Activated CD4-positive, alpha-beta memory T cell treated with anti-CD3 and anti-CD28 coated beads, Interleukin-2, amount 10 ng/mL, durations not matched to agents 7 days and 5 days (primary cell): ENCODE data around the gene DBP. TPM values are rescaled to one million over a fixed set of nuclear protein-coding genes. Genes with fewer than 3 reads are reported as not detected.
"Not testable (repeated sequence)": the region's sequence is repeated elsewhere in the genome, so short reads cannot be mapped to it uniquely, and the experiment has no call there.

Source experiments
- CTCF ChIA-PET: fragments of 350-600 bp; sonication (Branson Sonifier 250); formaldehyde crosslinking; loops from one replicate; lab custom pipeline; 2021; ENCODE audit warnings: antibody characterized with exemption, inconsistent platforms; lab: Charles Lee
- POLR2A ChIA-PET: fragments of 350-600 bp; sonication (Branson Sonifier 250); formaldehyde crosslinking; loops from one replicate; lab custom pipeline; 2021; ENCODE audit warnings: antibody characterized with exemption; lab: Charles Lee
- DNase-seq: peaks from one replicate; pipeline ENCODE4 v3.0.0-alpha.2; 2020
- H3K27ac Mint-ChIP-seq: one replicate; pipeline ENCODE4 v1.8.0; 2021; ENCODE audit warnings: mild to moderate bottlenecking, mixed read lengths
- H3K27me3 Mint-ChIP-seq: one replicate; pipeline ENCODE4 v1.8.0; 2021; ENCODE audit warnings: mixed read lengths
- H3K36me3 Mint-ChIP-seq: one replicate; pipeline ENCODE4 v1.8.0; 2021; ENCODE audit warnings: low read depth, mixed read lengths
- H3K4me1 Mint-ChIP-seq: one replicate; pipeline ENCODE4 v1.8.0; 2021; ENCODE audit warnings: mixed read lengths
- H3K4me3 Mint-ChIP-seq: one replicate; pipeline ENCODE4 v1.8.0; 2021; ENCODE audit warnings: mild to moderate bottlenecking, mixed read lengths
- H3K9me3 Mint-ChIP-seq: one replicate; pipeline ENCODE4 v1.8.0; 2021; ENCODE audit warnings: mixed read lengths
- total RNA-seq, 2 experiments: library from RNA; stranded (reverse); gene quantifications; one replicate each; pipeline ENCODE4 v1.2.3, GENCODE V29; 2021

DBP gene
- total RNA-seq = 10 to 100 TPM; 18.7 to 19.1 TPM

- H3K4me3 Mint-ChIP-seq = peak within 1 kb of the TSS; percentile 85
- no peaks in the 10 kb centered on the region for H3K9me3 Mint-ChIP-seq
- H3K4me1 Mint-ChIP-seq = peaks cover 48% of the 10 kb centered on the region
- peak within 1 kb of the TSS; percentile 92 for H3K27ac Mint-ChIP-seq
- ChIA-PET CTCF (interaction anchor here (2.1 kb wide), 1 partner anchor 13 kb away, joined by 7 read pairs; no protein-coding TSS in a partner anchor), POLR2A (interaction anchor here (1.5 to 2.3 kb wide), 4 partner anchors 9 to 20 kb away, joined by 6 to 15 read pairs (median 12); partner anchors contain the start of genes CA11, RPL18 and SPHK2)
- DNase-seq = no peak
- H3K36me3 Mint-ChIP-seq = no peaks in the 10 kb centered on the region
- H3K27me3 Mint-ChIP-seq = no peaks in the 10 kb centered on the region
These were observed at the start of gene DBP for GRCh38 chr19:48636859-48637448. Gene DBP, minus strand, starts transcription at chr19:48637379. Its CDS starts 385 bp downstream, at chr19:48636994.

GRCh38 chr19:48686637-48687036, 49.5 kb upstream of the DBP start:
- CTCF ChIA-PET = interaction anchor here (0.7 to 1.2 kb wide), 2 partner anchors 101 to 215 kb away, joined by 3 read pairs; no protein-coding TSS in a partner anchor
- H3K27ac Mint-ChIP-seq, H3K9me3 Mint-ChIP-seq, DNase-seq, H3K27me3 Mint-ChIP-seq, H3K36me3 Mint-ChIP-seq, H3K4me3 Mint-ChIP-seq, H3K4me1 Mint-ChIP-seq, POLR2A ChIA-PET: not testable (repeated sequence)

GRCh38 chr19:48686088-48686487, 48.9 kb upstream of the DBP start:
- DNase-seq = no peak
- Mint-ChIP-seq H3K4me1 (no peaks in the 10 kb centered on the region), H3K27ac (no peak overlapping the region), H3K4me3 (no peak overlapping the region), H3K27me3 (no peaks in the 10 kb centered on the region), H3K9me3 (no peaks in the 10 kb centered on the region), H3K36me3 (no peaks in the 10 kb centered on the region)
- ChIA-PET CTCF (interaction anchor here (0.7 to 1.2 kb wide), 2 partner anchors 102 to 215 kb away, joined by 3 read pairs; no protein-coding TSS in a partner anchor), POLR2A (no interaction called here)

- no peak overlapping the region for H3K27ac Mint-ChIP-seq
- no peaks in the 10 kb centered on the region for H3K36me3 Mint-ChIP-seq
- H3K9me3 Mint-ChIP-seq = no peaks in the 10 kb centered on the region
- H3K4me3 Mint-ChIP-seq = no peak overlapping the region
- no peaks in the 10 kb centered on the region for H3K27me3 Mint-ChIP-seq
- ChIA-PET CTCF (no interaction called here), POLR2A (no interaction called here)
- no peaks in the 10 kb centered on the region for H3K4me1 Mint-ChIP-seq
- no peak for DNase-seq
These were observed 48.4 kb upstream of the DBP start for GRCh38 chr19:48685583-48685982.

GRCh38 chr19:48683349-48683748, 46.2 kb upstream of the DBP start:
- H3K9me3 Mint-ChIP-seq = no peaks in the 10 kb centered on the region
- H3K4me3 Mint-ChIP-seq = no peak overlapping the region
- H3K4me1 Mint-ChIP-seq = no peaks in the 10 kb centered on the region
- no peaks in the 10 kb centered on the region for H3K27me3 Mint-ChIP-seq
- H3K36me3 Mint-ChIP-seq = no peaks in the 10 kb centered on the region
- no peak overlapping the region for H3K27ac Mint-ChIP-seq
- no peak for DNase-seq
- ChIA-PET POLR2A (interaction anchor here (0.7 kb wide), 1 partner anchor 45 kb away, joined by 3 read pairs; no protein-coding TSS in a partner anchor), CTCF (interaction anchor here (0.6 kb wide), 1 partner anchor 105 kb away, joined by 3 read pairs; no protein-coding TSS in a partner anchor)

GRCh38 chr19:48681127-48681470, 43.9 kb upstream of the DBP start:
- POLR2A ChIA-PET = interaction anchor here (1.2 kb wide), 1 partner anchor 15 kb away, joined by 3 read pairs; the partner anchor contains the start of gene FUT2
- Mint-ChIP-seq H3K4me3 (no peak overlapping the region), H3K36me3 (no peaks in the 10 kb centered on the region), H3K4me1 (no peaks in the 10 kb centered on the region), H3K9me3 (no peaks in the 10 kb centered on the region), H3K27me3 (no peaks in the 10 kb centered on the region), H3K27ac (no peak overlapping the region)
- no peak for DNase-seq
- CTCF ChIA-PET = interaction anchor here (0.6 kb wide), 1 partner anchor 98 kb away, joined by 4 read pairs; no protein-coding TSS in a partner anchor

- Mint-ChIP-seq H3K27me3 (no peaks in the 10 kb centered on the region), H3K4me1 (no peaks in the 10 kb centered on the region), H3K27ac (no peak overlapping the region), H3K9me3 (no peaks in the 10 kb centered on the region), H3K36me3 (no peaks in the 10 kb centered on the region), H3K4me3 (no peak overlapping the region)
- DNase-seq = no peak
- POLR2A ChIA-PET = interaction anchor here (1.2 kb wide), 1 partner anchor 16 kb away, joined by 3 read pairs; the partner anchor contains the start of gene FUT2
- CTCF ChIA-PET = no interaction called here
These were observed 43.4 kb upstream of the DBP start for GRCh38 chr19:48680436-48681126.

GRCh38 chr19:48680006-48680405, 42.8 kb upstream of the DBP start:
- H3K36me3 Mint-ChIP-seq, DNase-seq, H3K27ac Mint-ChIP-seq, H3K4me1 Mint-ChIP-seq, H3K27me3 Mint-ChIP-seq, H3K4me3 Mint-ChIP-seq, H3K9me3 Mint-ChIP-seq, CTCF ChIA-PET, POLR2A ChIA-PET: not testable (repeated sequence)

GRCh38 chr19:48678201-48678600, 41.0 kb upstream of the DBP start:
- Mint-ChIP-seq H3K9me3 (no peaks in the 10 kb centered on the region), H3K4me1 (peaks cover 5% of the 10 kb centered on the region), H3K27me3 (no peaks in the 10 kb centered on the region), H3K27ac (no peak overlapping the region), H3K36me3 (no peaks in the 10 kb centered on the region), H3K4me3 (no peak overlapping the region)
- POLR2A ChIA-PET = no interaction called here
- CTCF ChIA-PET = interaction anchor here (0.6 to 1.0 kb wide), 3 partner anchors 69 to 258 kb away, joined by 3 read pairs; no protein-coding TSS in a partner anchor
- no peak for DNase-seq

- Mint-ChIP-seq H3K36me3 (no peaks in the 10 kb centered on the region), H3K27me3 (no peaks in the 10 kb centered on the region), H3K4me1 (peaks cover 5% of the 10 kb centered on the region), H3K9me3 (no peaks in the 10 kb centered on the region), H3K4me3 (no peak overlapping the region), H3K27ac (no peak overlapping the region)
- ChIA-PET POLR2A (no interaction called here), CTCF (interaction anchor here (1.7 kb wide), 1 partner anchor 31 kb away, joined by 4 read pairs; the partner anchor contains the start of gene CA11)
- DNase-seq = no peak
These were observed 39.7 kb upstream of the DBP start for GRCh38 chr19:48676887-48677286.

GRCh38 chr19:48676487-48676886, 39.3 kb upstream of the DBP start:
- ChIA-PET POLR2A (no interaction called here), CTCF (interaction anchor here (1.7 kb wide), 1 partner anchor 31 kb away, joined by 4 read pairs; the partner anchor contains the start of gene CA11)
- H3K27ac Mint-ChIP-seq = no peak overlapping the region

GRCh38 chr19:48674921-48675824, 38.0 kb upstream of the DBP start:
- Mint-ChIP-seq H3K4me1 (peaks cover 5% of the 10 kb centered on the region), H3K36me3 (no peaks in the 10 kb centered on the region), H3K27ac (no peak overlapping the region), H3K9me3 (no peaks in the 10 kb centered on the region), H3K27me3 (no peaks in the 10 kb centered on the region), H3K4me3 (no peak overlapping the region)
- CTCF ChIA-PET = interaction anchor here (0.5 to 3.0 kb wide), 13 partner anchors 10 to 507 kb away, joined by 3 to 16 read pairs (median 5); partner anchors contain the start of genes CA11, FUT2 and HSD17B14
- peak; percentile 76 for DNase-seq
- POLR2A ChIA-PET = interaction anchor here (1.0 kb wide), 1 partner anchor 21 kb away, joined by 3 read pairs; no protein-coding TSS in a partner anchor

More at GRCh38 chr19:48676487-48676886, 39.3 kb upstream of the DBP start:
- H3K4me1 Mint-ChIP-seq = peaks cover 5% of the 10 kb centered on the region
- H3K27me3 Mint-ChIP-seq = no peaks in the 10 kb centered on the region
- H3K4me3 Mint-ChIP-seq = no peak overlapping the region
- no peaks in the 10 kb centered on the region for H3K36me3 Mint-ChIP-seq
- H3K9me3 Mint-ChIP-seq = no peaks in the 10 kb centered on the region
- no peak for DNase-seq
